CD4-positive, alpha-beta T cell treated with Interleukin-2 at 100 ng/mL for 4 hours (primary cell): ENCODE results near the gene ARFRP1.

Source experiments
- DNase-seq: peaks from one replicate; pipeline ENCODE4 v3.0.0-alpha.2; 2020; ENCODE audit warnings: low spot score

The ARFRP1 gene

GRCh38 chr20:63690898-63691710 is 16.7 kb downstream of the ARFRP1 start:
- DNase-seq: no peak

GRCh38 chr20:63690003-63690897 is 17.5 kb downstream of the ARFRP1 start:
- DNase-seq: no peak

- DNase-seq: no peak
These were observed 18.5 kb downstream of the ARFRP1 start for GRCh38 chr20:63689046-63690002.

- DNase-seq: no peak
These were observed 19.3 kb downstream of the ARFRP1 start for GRCh38 chr20:63688228-63689045.

- no peak for DNase-seq
These were observed 20.2 kb downstream of the ARFRP1 start for GRCh38 chr20:63687419-63688178.

GRCh38 chr20:63686492-63687321 is 21.1 kb downstream of the ARFRP1 start:
- peak; percentile 24 for DNase-seq

GRCh38 chr20:63686094-63686491 is 21.7 kb downstream of the ARFRP1 start:
- no peak for DNase-seq

GRCh38 chr20:63685269-63686026 is 22.3 kb downstream of the ARFRP1 start:
- no peak for DNase-seq

GRCh38 chr20:63682384-63683139 is 25.2 kb downstream of the ARFRP1 start:
- no peak for DNase-seq

- no peak for DNase-seq
These were observed 26.1 kb downstream of the ARFRP1 start for GRCh38 chr20:63681609-63682142.

GRCh38 chr20:63680857-63681608 is 26.7 kb downstream of the ARFRP1 start:
- DNase-seq: no peak

GRCh38 chr20:63680427-63680826 is 27.3 kb downstream of the ARFRP1 start:
- DNase-seq: no peak

- no peak for DNase-seq
These were observed 27.9 kb downstream of the ARFRP1 start for GRCh38 chr20:63679799-63680305.

- DNase-seq: no peak
These were observed 28.9 kb downstream of the ARFRP1 start for GRCh38 chr20:63678667-63679465.

GRCh38 chr20:63678071-63678470 is 29.7 kb downstream of the ARFRP1 start:
- no peak for DNase-seq
